IPS DF 4.7 (cell line): ENCODE measurements around the gene PKM.

Source experiments
- DNase-seq: peaks from one replicate; pipeline ENCODE4 v3.0.0-alpha.2; 2013; ENCODE audit warnings: low spot score; ENCODE audit errors: extremely low read depth

PKM gene

DNA sequence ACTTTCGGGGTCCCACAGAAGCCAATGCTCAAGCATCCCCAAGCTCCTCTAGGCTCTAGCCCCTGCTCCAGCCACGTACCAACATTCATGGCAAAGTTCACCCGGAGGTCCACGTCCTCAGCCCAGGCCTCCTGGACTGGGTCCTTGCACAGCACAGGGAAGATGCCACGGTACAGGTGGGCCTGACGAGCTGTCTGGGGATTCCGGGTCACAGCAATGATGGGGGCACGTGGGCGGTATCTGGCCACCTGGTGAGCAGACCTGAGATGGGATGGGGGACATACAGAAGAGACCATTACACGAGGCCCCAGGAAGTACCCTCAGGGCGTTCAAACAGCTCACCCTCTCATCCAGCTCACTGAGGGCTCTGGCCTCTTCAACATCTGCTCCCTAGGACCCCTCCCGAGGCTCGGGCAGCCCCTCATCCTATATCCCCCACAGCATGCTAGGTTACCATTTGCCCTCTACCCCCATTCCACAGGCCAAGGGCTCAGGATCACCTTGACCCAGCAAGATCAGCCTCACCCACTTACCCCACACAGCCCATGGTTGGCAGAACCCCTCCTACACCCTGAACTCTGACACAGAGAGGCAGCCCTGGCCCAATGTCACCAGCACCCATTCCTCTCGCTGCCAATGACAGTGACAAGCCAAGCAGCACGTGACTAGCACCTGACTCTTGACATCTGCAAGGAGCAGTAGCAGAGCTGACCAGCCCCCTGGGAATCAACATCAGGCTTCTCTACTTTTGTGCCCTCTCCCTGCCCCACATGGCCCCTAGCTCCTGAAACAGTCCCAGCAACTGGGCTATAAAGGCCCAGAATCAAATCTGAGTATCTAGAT, 30.4 kb downstream of the PKM start:
- no peak for DNase-seq

DNA sequence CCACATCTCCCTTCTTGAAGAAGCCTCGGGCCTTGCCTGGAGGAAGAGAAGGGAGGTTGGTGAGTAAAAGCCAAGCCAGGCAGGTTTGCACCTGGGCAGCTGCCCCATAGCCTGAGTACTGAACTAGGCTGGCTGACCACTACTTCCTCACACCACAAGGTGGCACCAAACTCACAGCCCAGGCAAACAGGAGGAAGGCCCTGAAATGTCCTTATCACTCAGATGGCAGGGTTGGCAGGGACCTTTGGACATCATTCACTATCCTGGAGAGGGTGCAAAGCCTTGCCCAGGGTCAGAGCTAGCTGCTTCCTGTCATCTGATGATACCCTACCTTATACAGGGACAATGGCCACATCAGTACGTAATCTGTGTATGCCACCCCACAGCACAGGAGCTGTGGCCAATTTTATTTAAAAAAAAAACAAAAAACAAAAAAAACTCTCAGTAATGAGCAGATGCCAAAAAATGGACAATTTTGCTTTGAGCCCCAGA, 31.2 kb downstream of the PKM start:
- no peak for DNase-seq

DNA sequence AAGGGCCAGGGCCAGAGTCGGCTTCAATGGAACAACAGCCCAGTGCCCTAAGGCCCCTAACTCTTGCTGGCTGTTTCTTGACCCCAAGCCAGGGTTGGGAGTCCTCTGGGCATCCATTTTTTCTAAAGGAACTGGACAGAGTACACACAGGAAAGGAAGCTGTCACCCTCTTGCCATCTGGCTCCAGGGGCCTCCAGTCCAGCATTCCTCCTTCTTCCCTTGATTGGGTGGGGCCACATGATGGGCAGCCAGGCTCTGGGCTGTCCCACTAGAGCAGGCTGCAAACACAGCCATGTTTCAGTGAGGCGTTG, 31.8 kb downstream of the PKM start:
- DNase-seq, result no peak

DNA sequence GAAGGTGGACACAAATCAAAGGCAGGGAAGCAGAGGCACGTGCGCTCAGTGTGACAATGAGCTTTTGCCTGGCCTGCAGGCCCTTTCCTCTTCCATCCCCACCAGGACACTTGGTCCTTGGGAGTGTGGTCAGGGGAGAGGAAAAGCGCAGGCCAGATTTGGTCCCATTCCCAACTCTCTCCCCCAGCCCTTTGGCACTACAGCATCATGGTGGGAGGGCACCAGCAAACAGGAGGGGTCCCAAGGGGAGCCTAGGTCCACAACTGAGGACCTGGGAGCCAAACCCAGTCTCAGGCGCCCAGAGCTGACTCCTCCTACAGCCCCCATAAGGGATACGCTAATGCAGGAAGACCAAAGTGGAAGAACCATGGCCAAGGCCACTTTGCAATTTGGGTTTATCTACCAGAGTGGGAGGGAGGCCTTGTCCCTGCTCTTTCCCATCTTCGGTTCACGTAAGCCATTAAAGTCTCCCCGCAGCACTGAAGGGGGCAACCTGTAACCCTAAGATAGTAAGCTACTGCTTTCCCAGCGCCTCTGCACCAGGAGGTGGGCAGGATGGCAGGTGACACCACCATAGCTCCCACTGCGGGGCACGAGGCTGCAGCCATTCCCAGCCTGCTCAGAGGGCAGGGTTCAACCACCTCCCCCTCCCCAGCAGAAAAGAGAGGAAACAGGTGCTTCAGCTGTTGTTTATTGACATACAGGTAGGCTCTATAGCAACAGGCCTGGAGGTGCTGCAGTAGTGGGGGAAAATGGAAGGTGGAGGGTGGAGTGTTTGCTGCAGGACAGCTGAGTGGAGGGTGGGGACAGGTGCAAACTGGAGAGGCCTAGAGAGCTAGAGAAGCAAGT, 32.4 kb downstream of the PKM start:
- DNase-seq, result no peak

DNA sequence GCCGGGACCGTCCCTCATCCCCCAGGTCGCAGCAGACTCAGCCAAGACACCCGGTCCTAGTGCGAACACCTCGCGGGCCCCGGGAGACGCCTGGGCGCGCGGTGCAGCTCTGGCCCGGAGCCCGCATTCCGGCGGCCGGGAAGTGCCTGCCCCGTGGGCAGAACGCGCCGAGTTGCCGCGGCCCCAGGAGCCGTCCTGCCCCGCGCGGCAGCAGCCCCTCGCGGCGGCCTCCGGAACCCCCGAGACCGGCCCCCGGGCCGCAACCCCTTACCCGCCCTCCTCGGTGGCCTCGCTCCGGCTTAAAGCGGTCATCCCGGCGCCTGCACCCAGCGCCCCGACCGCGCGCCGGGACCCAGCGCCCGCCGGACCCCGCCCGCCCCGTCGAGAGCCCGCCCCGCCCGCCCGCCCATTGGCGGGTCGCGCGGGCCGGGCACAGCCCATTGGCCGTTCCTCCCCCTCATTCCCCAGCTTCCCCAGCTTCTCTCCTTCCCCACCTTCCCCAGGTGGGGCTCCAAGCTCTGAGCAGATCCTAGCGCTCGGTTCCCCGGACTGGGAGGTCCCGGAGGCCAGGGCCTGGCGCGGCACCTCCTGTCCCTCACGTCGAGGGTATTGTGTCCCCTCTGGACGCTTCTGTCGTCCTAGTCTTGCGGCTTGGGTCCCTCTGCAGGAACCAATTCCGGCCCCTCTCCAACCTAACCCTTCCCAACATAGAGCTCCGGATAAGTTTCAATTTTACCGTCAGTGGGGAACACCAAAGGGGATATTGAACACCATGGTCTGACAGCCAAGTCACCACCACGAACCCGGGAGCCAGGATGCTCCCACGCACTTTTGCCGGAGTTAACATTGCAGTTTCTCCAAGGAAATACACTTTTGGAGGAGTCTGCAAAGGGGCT, 33.3 kb downstream of the PKM start, which contains the start of gene GRAMD2A:
Gene GRAMD2A (minus strand): TSS at position 328 of the 896 bp plus-strand sequence.
- no peak for DNase-seq

DNA sequence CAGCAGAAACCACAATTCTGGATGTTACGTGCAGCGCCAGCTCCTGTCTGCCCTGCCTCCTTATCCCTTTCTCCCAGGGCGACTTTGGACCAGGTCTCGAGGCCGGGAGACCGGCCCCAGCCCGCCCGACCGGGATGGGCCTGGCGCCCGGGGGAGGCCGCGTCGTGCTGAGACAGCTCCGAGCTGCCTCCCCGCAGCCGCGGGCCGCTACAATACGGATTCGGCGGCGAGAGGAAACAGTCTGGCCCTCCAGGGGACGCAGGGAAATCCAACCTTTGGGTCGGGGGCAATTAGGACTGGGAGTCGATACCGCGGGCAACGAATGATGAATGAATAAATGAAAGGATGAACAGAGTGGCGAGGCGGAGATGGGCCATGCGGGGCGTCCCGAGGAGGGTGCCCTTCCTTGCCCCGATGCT, 33.9 kb downstream of the PKM start:
- no peak for DNase-seq

DNA sequence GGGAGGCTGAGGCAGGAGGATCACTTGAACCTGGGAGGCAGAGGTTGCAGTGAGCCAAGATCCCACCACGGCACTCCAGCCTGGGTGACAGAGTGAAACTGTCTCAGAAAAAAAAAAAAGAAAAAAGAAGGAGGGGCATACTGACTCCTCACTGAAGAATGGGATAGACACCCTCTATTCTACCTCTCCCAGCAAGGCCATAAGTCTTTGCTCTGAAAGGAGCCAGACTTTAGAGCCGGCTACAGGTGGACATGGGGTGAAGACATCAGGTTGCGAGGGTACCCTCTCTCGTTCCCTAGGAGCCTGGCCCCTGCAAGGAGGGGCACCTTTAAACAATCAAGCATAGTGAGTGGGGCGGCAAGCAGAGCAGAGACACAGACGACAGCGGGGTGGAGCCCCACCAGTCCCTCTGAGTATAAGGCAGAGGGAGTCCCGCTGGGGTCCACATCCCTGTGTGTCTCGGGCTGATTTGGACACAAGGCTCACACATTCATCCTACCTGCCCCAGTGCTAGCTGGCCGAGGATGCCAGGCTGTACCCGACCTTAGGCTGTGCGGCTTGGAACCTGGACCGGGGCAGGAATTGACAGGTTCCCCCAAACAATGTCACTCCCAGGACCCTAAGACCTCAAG, 34.5 kb downstream of the PKM start:
- no peak for DNase-seq

DNA sequence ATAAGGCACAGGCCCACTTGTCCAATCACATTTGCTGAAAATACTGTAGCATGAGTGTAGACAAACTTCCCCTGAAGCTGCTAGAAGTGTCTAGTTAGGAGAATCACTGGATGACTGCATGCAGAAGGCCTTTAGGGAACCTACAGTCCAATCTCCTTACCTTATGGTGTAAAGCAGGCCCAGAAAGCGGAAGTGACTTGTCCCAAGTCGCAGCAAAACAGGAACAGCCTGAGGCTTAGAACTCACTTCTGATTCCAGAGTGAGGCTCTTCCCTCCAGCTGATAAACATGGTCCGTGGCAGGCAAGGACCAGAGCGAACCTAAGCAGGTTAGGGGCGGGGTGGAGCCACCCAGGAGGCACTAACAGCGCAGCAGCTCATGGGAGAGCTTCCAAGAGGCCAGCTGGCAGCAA, 35.9 kb downstream of the PKM start:
- DNase-seq, result no peak

DNA sequence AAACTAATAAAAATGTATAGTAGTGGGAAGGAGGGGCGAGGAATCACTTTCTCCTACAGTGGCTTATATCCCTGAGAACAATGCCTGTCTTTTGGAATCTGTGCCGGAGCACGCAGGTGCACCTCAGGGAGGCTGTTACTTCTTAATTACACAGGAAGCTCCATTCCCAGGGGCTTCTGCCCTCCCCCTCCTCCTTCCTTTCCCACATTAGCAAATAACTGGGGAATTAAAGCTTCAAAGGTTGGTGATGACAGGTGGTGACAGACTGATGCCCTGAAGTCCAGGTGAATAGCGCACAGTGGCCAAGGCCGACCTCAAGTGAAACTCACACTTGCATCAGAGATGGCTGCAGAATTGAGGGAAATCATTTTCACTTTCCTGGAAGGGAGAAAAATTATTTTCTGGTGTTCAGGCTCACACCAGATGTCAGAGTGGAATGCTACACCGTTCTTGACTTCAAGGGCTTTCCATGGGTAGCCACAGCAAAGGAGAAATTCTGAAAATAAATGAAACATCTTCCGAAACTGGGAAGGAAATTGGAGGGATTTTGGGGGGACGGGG, 37.1 kb downstream of the PKM start:
- DNase-seq, result no peak

DNA sequence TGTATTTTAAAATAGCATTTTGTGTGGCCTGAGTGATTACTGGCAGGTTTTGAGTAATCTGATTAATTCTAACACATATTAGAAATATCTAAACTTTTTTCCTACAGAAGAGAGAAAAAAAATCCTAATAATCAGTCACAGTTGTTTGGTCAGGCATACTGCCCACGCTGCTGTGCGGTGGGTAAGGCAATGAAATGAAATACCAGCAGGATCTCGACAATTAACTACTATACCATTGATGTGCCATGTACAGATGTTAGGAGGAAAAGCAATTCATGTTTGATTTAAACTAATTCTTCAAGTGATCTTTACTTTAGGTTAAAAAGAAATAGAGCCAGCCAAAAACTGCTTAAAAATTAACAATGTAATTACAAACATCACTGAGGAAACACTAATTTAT, 38.6 kb downstream of the PKM start:
- DNase-seq, result no peak

DNA sequence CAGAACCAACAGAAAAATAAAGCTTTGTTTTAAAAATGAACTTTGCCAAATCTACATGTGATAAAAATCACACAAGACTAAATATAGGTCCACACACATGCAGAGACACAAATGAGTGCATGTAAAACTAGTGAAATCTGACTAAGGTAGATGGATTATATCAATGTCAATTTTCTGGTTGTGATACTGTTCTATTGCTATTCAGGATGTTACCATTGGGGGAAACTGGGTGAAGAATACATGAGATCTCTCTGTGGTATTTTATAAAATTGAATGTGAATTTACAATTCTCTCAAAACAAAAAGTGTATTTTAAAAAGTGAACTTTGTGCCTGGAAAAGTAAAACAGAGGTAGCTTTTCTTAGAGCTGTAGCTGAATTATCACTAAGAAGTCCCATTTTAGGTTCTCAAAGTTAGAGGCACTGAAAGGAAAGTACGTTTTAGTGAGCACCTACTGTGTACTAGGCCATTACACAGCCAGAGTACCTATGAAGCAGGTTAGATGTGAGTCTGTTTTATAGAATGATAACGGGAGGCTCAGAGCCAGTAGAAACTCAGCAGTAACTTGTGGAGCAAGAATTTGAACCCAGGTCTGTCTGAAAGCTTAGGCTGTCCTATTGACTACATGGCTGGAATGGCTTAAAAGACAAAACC, 41.6 kb downstream of the PKM start:
- DNase-seq, result no peak

DNA sequence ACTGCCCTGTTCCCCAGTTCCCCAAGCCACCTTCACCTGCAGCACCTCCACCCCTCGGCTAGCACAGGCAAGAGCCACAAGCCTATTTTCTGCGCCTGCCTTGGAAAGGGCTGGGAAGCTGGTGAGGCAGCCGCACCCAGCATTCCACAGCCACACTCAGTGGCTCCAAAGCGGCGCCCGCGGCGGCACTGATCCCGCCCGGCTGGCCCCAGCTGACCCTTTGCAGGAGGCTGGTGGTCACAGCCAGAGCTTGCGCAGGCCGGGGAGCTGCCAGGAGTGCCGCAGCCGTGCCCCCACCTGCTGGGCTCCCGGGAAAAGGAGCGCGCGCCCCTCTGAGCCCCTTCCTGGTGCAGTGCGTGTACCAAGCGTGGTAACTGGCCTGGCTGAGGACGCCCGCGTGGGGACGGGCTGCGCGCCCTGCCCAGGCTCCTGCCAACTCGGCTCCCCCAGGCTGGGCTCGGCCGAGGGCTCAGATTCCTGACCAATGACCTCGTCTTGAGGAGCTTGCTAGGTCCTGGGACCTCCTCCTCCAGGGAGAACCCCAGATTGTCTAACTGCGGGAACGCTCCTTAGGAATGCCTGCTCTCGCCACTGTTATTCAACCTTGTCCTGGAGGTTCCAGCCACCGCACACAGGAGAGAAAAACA, 46.7 kb downstream of the PKM start:
- no peak for DNase-seq

DNA sequence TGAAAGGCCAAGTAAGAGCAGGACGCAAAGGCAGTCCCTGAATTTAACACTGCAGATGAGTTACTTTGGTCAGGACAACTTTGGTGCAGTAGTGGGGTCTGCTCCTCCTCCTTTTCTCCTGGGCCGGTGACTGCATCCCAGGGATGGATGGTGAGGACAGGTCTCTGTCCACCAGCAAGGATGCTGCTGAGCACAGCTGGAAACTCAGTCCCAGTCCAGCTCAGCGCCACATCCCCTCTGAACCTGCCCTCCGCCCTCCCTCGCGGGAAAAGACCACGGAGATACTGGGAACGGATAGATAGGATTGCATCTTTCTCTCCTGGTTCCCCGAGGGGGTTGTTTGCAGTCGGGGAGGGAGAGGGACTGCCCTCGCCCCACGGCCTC, 47.2 kb downstream of the PKM start:
- no peak for DNase-seq

DNA sequence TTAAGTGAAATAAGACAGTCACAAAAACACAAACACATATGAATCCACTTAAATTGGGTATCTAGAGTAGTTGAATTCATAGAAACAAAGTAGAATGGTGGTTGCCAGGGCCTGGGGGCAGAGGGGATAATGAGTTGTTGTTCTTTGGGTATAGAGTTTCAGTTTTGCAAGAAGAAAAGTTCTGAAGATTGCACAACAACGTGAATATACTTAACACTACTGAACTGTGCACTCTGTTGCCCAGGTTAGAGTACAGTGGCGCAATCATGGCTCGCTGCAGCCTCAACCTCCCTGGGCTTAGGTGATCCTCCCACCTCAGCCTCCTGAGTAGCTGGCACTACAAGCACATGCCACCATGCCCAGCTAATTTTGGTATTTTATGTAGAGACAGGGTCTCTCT, 48.3 kb downstream of the PKM start:
- no peak for DNase-seq

DNA sequence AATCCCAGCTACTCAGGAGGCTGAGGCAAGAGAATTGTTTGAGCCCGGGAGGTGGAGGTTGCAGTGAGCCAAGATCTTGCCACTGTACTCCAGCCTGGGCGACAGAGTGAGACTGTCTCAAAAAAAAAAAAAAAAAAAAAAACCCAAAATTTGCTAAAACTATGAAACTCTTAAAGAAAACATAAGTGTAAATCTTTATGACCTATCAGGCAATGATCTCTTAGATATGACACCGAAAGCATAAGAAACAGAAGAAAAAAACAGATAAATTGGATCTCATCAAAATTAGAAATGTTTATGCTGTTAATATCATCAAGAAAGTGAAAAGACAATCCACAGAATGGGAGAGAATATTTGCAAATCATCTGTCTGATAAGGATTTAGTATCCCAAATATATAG, 48.7 kb downstream of the PKM start:
- no peak for DNase-seq

DNA sequence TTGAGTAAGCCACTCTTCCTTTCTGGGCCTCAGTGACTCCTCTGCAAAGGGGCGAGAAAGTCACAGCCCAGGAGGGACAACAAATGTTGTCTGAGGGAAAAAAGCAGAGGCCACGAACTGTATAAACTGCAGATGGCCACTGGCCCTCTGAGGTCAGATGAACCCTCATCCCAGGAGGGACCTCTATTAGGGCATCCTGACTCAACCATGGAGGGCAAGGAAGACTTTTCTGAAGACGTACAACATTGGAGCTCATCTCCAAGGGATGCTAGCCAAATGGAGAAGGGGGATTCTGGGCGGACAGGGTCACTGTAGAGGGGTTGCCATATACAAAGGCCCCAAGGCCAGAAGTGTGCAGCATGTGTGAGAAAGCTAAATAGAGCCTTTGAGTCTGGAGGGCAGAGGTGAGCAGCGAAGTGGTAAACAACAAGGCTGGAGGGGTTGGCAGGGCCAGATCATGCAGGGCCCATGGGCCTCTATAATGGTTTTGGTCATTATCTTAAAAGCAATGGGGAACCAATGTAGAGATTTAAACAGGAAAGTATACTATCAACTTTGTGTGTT, 50.1 kb downstream of the PKM start:
- no peak for DNase-seq

DNA sequence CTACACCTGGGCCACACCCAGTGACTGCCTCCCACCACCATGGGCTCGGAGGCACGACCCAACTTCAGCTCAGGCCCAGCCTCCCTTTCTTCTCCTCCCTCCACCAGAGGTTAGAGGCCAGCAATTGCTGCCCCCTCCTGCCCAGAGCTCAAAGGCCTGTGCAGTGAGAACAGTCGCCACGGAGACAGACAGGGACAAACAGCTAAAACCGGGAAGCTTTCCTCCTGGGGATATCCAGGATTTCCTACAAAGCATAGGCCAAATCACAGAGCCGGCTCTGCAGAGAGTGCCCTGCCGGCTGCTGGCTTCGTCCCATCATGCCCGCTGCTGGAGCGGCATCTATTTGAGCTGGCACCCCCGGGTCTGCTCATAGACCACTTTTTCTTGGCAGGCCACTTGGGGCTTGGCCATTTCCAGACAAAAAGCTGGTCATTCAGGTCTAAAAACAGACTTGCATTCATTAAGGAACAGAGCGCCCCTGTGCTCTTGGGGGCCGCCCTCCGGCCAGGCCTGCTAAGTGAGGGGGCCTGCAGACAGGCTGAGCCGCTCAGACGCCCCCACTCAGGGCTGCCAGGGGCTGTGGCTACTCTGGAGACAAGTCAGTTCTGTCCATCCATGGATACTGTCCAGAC, 50.9 kb downstream of the PKM start:
- no peak for DNase-seq

DNA sequence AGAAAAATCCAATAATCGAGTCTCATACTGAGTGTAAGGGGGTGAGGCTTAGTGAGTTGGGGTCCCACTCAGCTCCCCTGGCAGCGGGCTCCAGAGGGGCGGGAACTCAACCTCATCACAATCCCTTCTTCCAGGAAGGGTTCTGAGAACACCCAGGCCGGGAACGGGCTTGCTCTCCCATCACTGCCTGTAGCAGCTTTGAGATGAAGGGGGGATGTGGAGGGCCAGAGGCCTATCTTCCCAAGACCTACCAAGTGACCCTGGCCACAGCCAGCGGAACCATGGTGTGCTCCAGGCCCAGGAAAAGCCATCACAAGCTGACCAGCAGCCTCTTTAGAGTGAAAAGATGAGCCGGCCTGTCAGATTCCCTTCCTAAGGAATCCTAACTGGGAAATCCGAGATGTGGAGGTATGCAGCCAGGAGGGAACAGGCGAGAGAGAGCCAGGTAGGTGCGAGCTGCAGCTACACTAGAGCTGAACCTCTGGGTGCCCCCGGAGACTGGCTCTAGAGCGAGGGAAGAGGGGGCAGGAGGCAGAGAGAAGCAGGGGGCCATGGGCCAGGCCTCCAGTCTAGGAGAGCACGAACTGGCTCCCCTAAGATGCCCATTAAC, 51.9 kb downstream of the PKM start:
- DNase-seq, result no peak

DNA sequence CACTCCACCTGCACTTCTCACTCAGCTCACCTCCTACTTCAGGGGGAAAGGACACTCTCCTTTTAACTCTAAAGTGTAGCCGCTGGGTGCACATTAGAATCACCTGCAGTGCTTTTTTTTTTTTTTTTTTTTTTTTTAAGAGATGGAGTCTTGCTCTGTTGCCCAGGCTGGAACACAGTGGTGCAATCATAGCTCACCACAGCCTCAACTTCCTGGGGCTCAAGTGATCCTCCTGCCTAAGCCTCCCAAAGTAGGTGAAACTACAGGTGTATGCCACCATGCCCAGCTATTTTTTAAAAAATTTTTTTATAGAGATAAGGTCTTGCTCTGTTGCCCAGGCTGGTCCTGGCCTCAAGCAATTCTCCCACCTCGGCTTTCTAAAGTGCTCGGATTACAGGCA, 54.2 kb downstream of the PKM start:
- DNase-seq, result no peak
